ENCODE measurements around the gene CELF5.

Gene CELF5

GRCh38 chr19:3183721-3184641, 40.5 kb upstream of the CELF5 start:
- TF ChIP-seq TAF1 (IDR thresholded peaks at IDR 0.05; ENCODE audit: low read depth) (no peak), TEAD4 (IDR thresholded peaks at IDR 0.05) (no peak), RAD21 (IDR thresholded peaks at IDR 0.05; ENCODE audit: low read depth) (no peak), REST (IDR thresholded peaks at IDR 0.05; ENCODE audit: low read depth) (no peak), EGR1 (IDR thresholded peaks at IDR 0.05) (no peak), USF1 (IDR thresholded peaks at IDR 0.05) (no peak), NFIC (IDR thresholded peaks at IDR 0.05) (no peak), YY1 (IDR thresholded peaks at IDR 0.05; ENCODE audit: low read depth) (no peak), MAX (IDR thresholded peaks at IDR 0.05) (no peak), FOXM1 (IDR thresholded peaks at IDR 0.05; ENCODE audit: borderline replicate concordance, low read depth) (no peak), EP300 (IDR thresholded peaks at IDR 0.05; ENCODE audit: borderline replicate concordance) (no peak), CREB1 (IDR thresholded peaks at IDR 0.05; ENCODE audit: low read depth) (no peak), ZBTB7A (IDR thresholded peaks at IDR 0.05; ENCODE audit: low read depth) (no peak), CEBPB (IDR thresholded peaks at IDR 0.05) (no peak)

GRCh38 chr19:3184847-3185460, 39.5 kb upstream of the CELF5 start:
- no peak for TF ChIP-seq CEBPB (IDR thresholded peaks at IDR 0.05)
- TF ChIP-seq YY1 (IDR thresholded peaks at IDR 0.05; ENCODE audit: low read depth), result no peak

GRCh38 chr19:3185461-3186159, 38.9 kb upstream of the CELF5 start, which contains the start of gene NCLN:
Gene NCLN (plus strand): TSS chr19:3185930. CDS start chr19:3186031, 101 bp downstream.
- no peak for TF ChIP-seq EGR1 (IDR thresholded peaks at IDR 0.05)
- TF ChIP-seq TCF12 (IDR thresholded peaks at IDR 0.05; ENCODE audit: low read depth), result peak; percentile 49
- 0 out of 2 replicates have a peak, but pooled peaks have one; percentile 11 for TF ChIP-seq CREB1 (IDR thresholded peaks at IDR 0.05; ENCODE audit: low read depth)
- peak; percentile 59 for TF ChIP-seq MAX (IDR thresholded peaks at IDR 0.05)
- peak; percentile 21; the same call in 1 of the 2 replicates for TF ChIP-seq EP300 (IDR thresholded peaks at IDR 0.05; ENCODE audit: borderline replicate concordance)
- TF ChIP-seq TAF1 (IDR thresholded peaks at IDR 0.05; ENCODE audit: low read depth), result peak; percentile 68; the same call in 1 of the 2 replicates
- 0 out of 2 replicates have a peak, but pooled peaks have one; percentile 23 for TF ChIP-seq YY1 (IDR thresholded peaks at IDR 0.05; ENCODE audit: low read depth)
- no peak for TF ChIP-seq USF1 (IDR thresholded peaks at IDR 0.05)

GRCh38 chr19:3186160-3186688, 38.2 kb upstream of the CELF5 start:
- TF ChIP-seq EGR1 (IDR thresholded peaks at IDR 0.05), result no peak
- no peak for TF ChIP-seq FOXM1 (IDR thresholded peaks at IDR 0.05; ENCODE audit: borderline replicate concordance, low read depth)
- no peak for TF ChIP-seq CREB1 (IDR thresholded peaks at IDR 0.05; ENCODE audit: low read depth)
- TF ChIP-seq RAD21 (IDR thresholded peaks at IDR 0.05; ENCODE audit: low read depth), result no peak
- no peak for TF ChIP-seq USF1 (IDR thresholded peaks at IDR 0.05)
- no peak for TF ChIP-seq REST (IDR thresholded peaks at IDR 0.05; ENCODE audit: low read depth)
- TF ChIP-seq YY1 (IDR thresholded peaks at IDR 0.05; ENCODE audit: low read depth), result no peak
- TF ChIP-seq MAX (IDR thresholded peaks at IDR 0.05), result no peak
- no peak for TF ChIP-seq TCF12 (IDR thresholded peaks at IDR 0.05; ENCODE audit: low read depth)
- TF ChIP-seq EP300 (IDR thresholded peaks at IDR 0.05; ENCODE audit: borderline replicate concordance), result no peak
- no peak for TF ChIP-seq NFIC (IDR thresholded peaks at IDR 0.05)
- TF ChIP-seq CEBPB (IDR thresholded peaks at IDR 0.05), result no peak
- no peak for TF ChIP-seq TAF1 (IDR thresholded peaks at IDR 0.05; ENCODE audit: low read depth)
- TF ChIP-seq ZBTB7A (IDR thresholded peaks at IDR 0.05; ENCODE audit: low read depth), result no peak
- TF ChIP-seq TEAD4 (IDR thresholded peaks at IDR 0.05), result no peak

All from Ishikawa (cell line).